HG02938 (cell line): ENCODE data around the gene HERC5.
"Not testable (repeated sequence)": the region's sequence is repeated elsewhere in the genome, so short reads cannot be mapped to it uniquely, and the experiment has no call there.

Experiments used
- ATAC-seq: cut with Tn5 transposase; IDR thresholded peaks from one replicate; pipeline ENCODE4 v1.9.1; 2021; ENCODE audit warnings: mild to moderate bottlenecking, moderate library complexity; ENCODE audit not compliant: unreplicated experiment

The HERC5 gene

GRCh38 chr4:88456670-88457306 lies at the start of gene HERC5:
HERC5 (plus strand) TSS chr4:88457119; CDS start chr4:88457270, 151 bp downstream.
- ATAC-seq = peak; percentile 92

- ATAC-seq = no peak
Observed at GRCh38 chr4:88409206-88409605, 47.7 kb upstream of the HERC5 start.

GRCh38 chr4:88409789-88410188 lies 47.1 kb upstream of the HERC5 start:
- no peak for ATAC-seq

- ATAC-seq = no peak
Observed at GRCh38 chr4:88411491-88412096, 45.3 kb upstream of the HERC5 start.

- ATAC-seq = no peak
Observed at GRCh38 chr4:88413801-88414200, 43.1 kb upstream of the HERC5 start.

- no peak for ATAC-seq
Observed at GRCh38 chr4:88414755-88415154, 42.2 kb upstream of the HERC5 start.

GRCh38 chr4:88415982-88416381 lies 40.9 kb upstream of the HERC5 start:
- ATAC-seq = no peak

- no peak for ATAC-seq
Observed at GRCh38 chr4:88418411-88418810, 38.5 kb upstream of the HERC5 start.

- no peak for ATAC-seq
Observed at GRCh38 chr4:88419874-88420273, 37.0 kb upstream of the HERC5 start.

GRCh38 chr4:88420844-88421243 lies 36.1 kb upstream of the HERC5 start:
- ATAC-seq = no peak

GRCh38 chr4:88422403-88422802 lies 34.5 kb upstream of the HERC5 start:
- no peak for ATAC-seq

- ATAC-seq = no peak
Observed at GRCh38 chr4:88429401-88429800, 27.5 kb upstream of the HERC5 start.

- no peak for ATAC-seq
Observed at GRCh38 chr4:88435987-88436693, 20.8 kb upstream of the HERC5 start.

- ATAC-seq = not testable (repeated sequence)
Observed at GRCh38 chr4:88437873-88438272, 19.0 kb upstream of the HERC5 start.

GRCh38 chr4:88439161-88439760 lies 17.7 kb upstream of the HERC5 start:
- no peak for ATAC-seq

GRCh38 chr4:88440146-88440545 lies 16.8 kb upstream of the HERC5 start:
- ATAC-seq = no peak

- no peak for ATAC-seq
Observed at GRCh38 chr4:88441696-88442095, 15.2 kb upstream of the HERC5 start.

GRCh38 chr4:88442689-88443191 lies 14.2 kb upstream of the HERC5 start:
- no peak for ATAC-seq

- no peak for ATAC-seq
Observed at GRCh38 chr4:88443486-88443885, 13.4 kb upstream of the HERC5 start.

GRCh38 chr4:88445252-88445651 lies 11.7 kb upstream of the HERC5 start:
- ATAC-seq = no peak

GRCh38 chr4:88446124-88446523 lies 10.8 kb upstream of the HERC5 start:
- no peak for ATAC-seq
